ENCODE results near the gene COX10. TPM values are rescaled to one million over a fixed set of nuclear protein-coding genes. Genes with fewer than 3 reads are reported as not detected.
"Not testable (repeated sequence)": the region's sequence is repeated elsewhere in the genome, so short reads cannot be mapped to it uniquely, and the experiment has no call there.

Gene COX10
- total and polyA plus RNA-seq, 10 donors = 3.0 to 28.8 (median 14.9) TPM

DNA sequence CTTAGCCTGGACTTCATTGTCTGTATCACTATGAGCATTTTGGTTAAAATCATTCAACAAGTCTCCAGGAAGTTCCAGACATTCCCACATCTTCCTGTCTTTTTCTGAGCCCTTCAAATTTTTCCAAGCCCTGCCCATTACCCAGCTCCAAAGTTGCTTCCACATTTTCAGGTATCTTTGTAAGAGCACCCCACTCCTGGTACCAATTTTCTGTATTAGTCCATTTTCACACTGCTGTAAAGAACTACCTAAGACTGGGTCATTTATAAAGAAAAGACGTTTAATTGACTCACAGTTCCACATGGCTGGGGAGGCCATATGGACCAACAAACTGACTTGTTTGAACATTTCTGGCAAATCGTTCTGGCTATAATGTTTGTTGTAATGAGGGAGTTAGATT lies 100.0 kb downstream of the COX10 start:
- Histone ChIP-seq H3K9me3 (peaks cover 6 to 26% (median 23%) of the 10 kb centered on the region in 8 donors), H3K4me3 (no peak overlapping the region), H3K27ac (no peak overlapping the region), H3K36me3 (peaks cover 0 to 29% (median 1%) of the 10 kb centered on the region in 6 donors), H3K4me1 (no peaks in the 10 kb centered on the region), H3K27me3 (replicated peaks in 1 of 7) (no peaks in the 10 kb centered on the region)
- TF ChIP-seq CTCF (IDR thresholded peaks at IDR 0.05 in 8 of 11, conservative IDR thresholded peaks at IDR 0.05 in 3 of 11) (no peak), POLR2A (IDR thresholded peaks at IDR 0.05) (no peak), POLR2AphosphoS5 (IDR thresholded peaks at IDR 0.05) (no peak)
- DNase-seq = no peak
- intact Hi-C loops (cut with DNase I; ENCODE audit: low total_unique reads) = loop anchor here (10.0 kb wide), 1 partner anchor 64 kb away; no protein-coding TSS in a partner anchor
- WGBS, 5 donors = 92 to 100% (median 97%) methylated on average over 2 of the region's 2 CpGs

- intact Hi-C loops (cut with DNase I; ENCODE audit: low total_unique reads) = loop anchor here (10.0 kb wide), 1 partner anchor 65 kb away; no protein-coding TSS in a partner anchor
- no peak for DNase-seq
- H3K9me3 ChIP-seq = peaks cover 6 to 26% (median 23%) of the 10 kb centered on the region in 8 donors
- 92 to 100% (median 97%) methylated on average over 1 of the region's 1 CpG for WGBS, 5 donors
- H3K27ac ChIP-seq = no peak overlapping the region
- no peaks in the 10 kb centered on the region for H3K27me3 ChIP-seq (replicated peaks in 1 of 7)
- peaks cover 0 to 25% (median 1%) of the 10 kb centered on the region in 6 donors for H3K36me3 ChIP-seq
- no peaks in the 10 kb centered on the region for H3K4me1 ChIP-seq
- H3K4me3 ChIP-seq = no peak overlapping the region
- TF ChIP-seq CTCF (IDR thresholded peaks at IDR 0.05 in 8 of 11, conservative IDR thresholded peaks at IDR 0.05 in 3 of 11) (no peak), POLR2A (IDR thresholded peaks at IDR 0.05) (no peak), POLR2AphosphoS5 (IDR thresholded peaks at IDR 0.05) (no peak)
These were observed 100.6 kb downstream of the COX10 start for GRCh38 chr17:14169901-14170300.

- H3K27ac ChIP-seq; H3K36me3 ChIP-seq; DNase-seq; H3K27me3 ChIP-seq (replicated peaks in 1 of 7); H3K9me3 ChIP-seq; intact Hi-C loops (cut with DNase I; ENCODE audit: low total_unique reads); H3K4me3 ChIP-seq; H3K4me1 ChIP-seq: not testable (repeated sequence)
- WGBS, 5 donors = 68 to 87% (median 81%) methylated on average over 3 of the region's 3 CpGs
These were observed 107.7 kb downstream of the COX10 start for GRCh38 chr17:14176989-14177388.

DNA sequence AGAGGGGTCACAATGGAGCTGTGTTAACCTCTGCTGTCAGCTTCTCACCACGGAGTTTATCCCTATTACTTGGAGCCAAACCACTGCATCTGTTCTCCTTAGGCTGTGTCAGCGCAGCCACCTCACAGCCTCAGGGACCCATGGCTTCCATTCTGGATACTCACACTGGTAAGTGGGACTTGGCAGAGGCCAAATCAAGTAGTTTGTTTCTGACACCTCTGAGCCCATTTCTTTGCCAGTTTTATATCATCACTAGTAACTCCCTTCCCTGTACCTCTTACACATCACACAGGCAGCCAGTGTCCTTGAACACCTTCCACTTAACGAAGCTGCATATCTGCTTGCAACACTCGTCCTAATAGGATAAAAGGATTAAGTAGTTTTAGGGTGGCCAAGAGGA lies 108.5 kb downstream of the COX10 start:
- H3K9me3 ChIP-seq; H3K27me3 ChIP-seq (replicated peaks in 1 of 7); H3K36me3 ChIP-seq; DNase-seq; H3K27ac ChIP-seq; intact Hi-C loops (cut with DNase I; ENCODE audit: low total_unique reads); H3K4me3 ChIP-seq; H3K4me1 ChIP-seq: not testable (repeated sequence)
- 89 to 100% (median 96%) methylated on average over 1 of the region's 4 CpGs; no CpG with 5 or more reads in 2 of the 5 donors for WGBS, 5 donors

DNA sequence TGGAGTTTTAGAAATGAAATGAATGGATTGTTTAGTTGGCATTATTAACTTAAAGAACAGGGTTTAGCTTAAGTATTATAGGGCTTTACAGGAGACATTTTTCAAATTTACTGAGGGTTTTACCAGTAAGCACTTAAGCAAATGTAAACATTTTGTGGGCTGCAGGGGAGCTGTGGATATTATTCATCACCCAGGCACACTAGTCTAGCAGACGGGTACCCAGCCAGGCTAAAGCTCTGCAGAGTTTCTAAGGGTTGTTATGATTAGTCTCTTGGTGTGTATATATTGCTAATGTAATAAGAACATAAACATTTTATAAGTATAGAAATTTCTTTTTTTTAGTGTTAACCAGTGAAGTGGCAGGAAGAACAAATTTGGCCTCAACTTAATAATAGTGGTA lies 110.6 kb downstream of the COX10 start:
- H3K27me3 ChIP-seq (replicated peaks in 1 of 7); H3K9me3 ChIP-seq; H3K4me1 ChIP-seq; H3K27ac ChIP-seq; H3K4me3 ChIP-seq; intact Hi-C loops (cut with DNase I; ENCODE audit: low total_unique reads); DNase-seq; H3K36me3 ChIP-seq: not testable (repeated sequence)
- 80 to 83% methylated on average over 1 of the region's 1 CpG; no CpG with 5 or more reads in 3 of the 5 donors for WGBS, 5 donors

DNA sequence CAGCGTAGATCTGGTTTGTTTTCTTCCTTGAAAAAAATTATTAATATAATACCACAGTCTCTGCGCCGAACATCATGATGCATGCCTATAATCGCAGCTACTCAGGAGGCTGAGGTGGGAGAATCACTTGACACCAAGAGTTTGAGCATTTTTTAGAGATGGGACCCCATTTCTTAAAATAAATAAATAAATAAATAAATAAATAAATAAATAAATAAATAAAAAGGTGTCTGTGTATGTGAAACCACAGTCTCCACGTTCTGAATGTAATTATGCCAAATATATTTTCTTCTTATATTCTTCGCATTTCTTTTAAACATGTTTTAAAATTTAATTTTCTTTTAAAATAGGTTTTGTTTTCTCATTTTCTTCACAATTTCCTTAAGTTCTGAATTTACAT lies 112.8 kb downstream of the COX10 start:
- WGBS, 5 donors = 95 to 97% (median 97%) methylated on average over 6 of the region's 6 CpGs
- H3K9me3 ChIP-seq; H3K4me1 ChIP-seq; DNase-seq; intact Hi-C loops (cut with DNase I; ENCODE audit: low total_unique reads); H3K27ac ChIP-seq; H3K36me3 ChIP-seq; H3K27me3 ChIP-seq (replicated peaks in 1 of 7); H3K4me3 ChIP-seq: not testable (repeated sequence)

- H3K4me1 ChIP-seq; intact Hi-C loops (cut with DNase I; ENCODE audit: low total_unique reads); H3K27me3 ChIP-seq (replicated peaks in 1 of 7); H3K27ac ChIP-seq; H3K4me3 ChIP-seq; H3K9me3 ChIP-seq; DNase-seq; H3K36me3 ChIP-seq: not testable (repeated sequence)
- 90 to 100% (median 97%) methylated on average over 2 to 5 of the region's 5 CpGs for WGBS, 5 donors
These were observed 115.2 kb downstream of the COX10 start for GRCh38 chr17:14184536-14184935.

DNA sequence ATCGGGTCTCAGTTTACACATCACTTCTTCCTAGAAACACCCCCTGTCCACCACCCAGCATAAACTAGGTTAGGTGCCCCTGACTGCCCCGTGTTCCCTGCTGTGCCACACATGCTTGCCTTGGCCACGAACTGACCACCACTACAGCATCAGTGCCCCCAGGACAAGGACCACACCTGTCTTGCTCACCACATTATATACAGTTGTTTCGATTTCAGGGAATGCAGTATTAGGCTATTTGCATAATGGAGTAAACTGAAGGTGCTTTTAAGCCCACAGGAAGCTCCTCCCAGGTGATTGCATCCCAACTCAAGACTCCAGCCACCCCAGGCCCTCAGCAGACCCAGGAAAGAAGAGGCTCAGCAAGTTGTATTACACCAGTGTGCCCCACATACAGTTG lies 117.1 kb downstream of the COX10 start:
- WGBS, 5 donors = 83 to 100% (median 95%) methylated on average over 1 to 2 of the region's 4 CpGs
- H3K4me1 ChIP-seq; H3K9me3 ChIP-seq; DNase-seq; H3K4me3 ChIP-seq; H3K27me3 ChIP-seq (replicated peaks in 1 of 7); intact Hi-C loops (cut with DNase I; ENCODE audit: low total_unique reads); H3K36me3 ChIP-seq; H3K27ac ChIP-seq: not testable (repeated sequence)

DNA sequence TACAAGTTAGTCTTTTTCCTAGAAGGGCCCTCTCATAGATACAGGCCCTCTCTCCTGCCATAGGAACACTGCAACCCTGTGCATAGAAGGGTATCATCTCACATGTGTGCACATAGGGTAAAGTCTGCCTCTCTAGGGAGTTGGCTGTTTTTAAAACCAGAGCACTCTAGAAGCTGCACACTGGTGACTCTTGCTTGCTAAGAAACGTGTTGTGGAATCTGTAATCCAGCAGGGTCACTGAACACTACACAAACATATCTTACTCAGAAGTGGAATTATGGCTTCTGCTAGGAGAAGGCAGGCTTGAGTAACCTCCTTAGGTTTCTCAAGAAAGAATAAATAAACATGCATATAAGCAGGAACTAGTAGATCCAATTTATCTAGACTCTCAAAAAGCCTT lies 121.5 kb downstream of the COX10 start:
- 59 to 100% (median 62%) methylated on average over 1 of the region's 1 CpG for WGBS, 5 donors

More for the DNA sequence above, 121.5 kb downstream of the COX10 start:
- H3K36me3 ChIP-seq; DNase-seq; H3K27ac ChIP-seq; H3K27me3 ChIP-seq (replicated peaks in 1 of 7); H3K9me3 ChIP-seq; H3K4me3 ChIP-seq; intact Hi-C loops (cut with DNase I; ENCODE audit: low total_unique reads): not testable (repeated sequence)
- peaks cover 0 to 38% (median 7%) of the 10 kb centered on the region in 6 donors for H3K4me1 ChIP-seq

All from spleen (tissue), 11 donors.